Measurements from ENCODE around the gene PHYKPL. TPM values are rescaled to one million over a fixed set of nuclear protein-coding genes. Genes with fewer than 3 reads are reported as not detected.

Gene PHYKPL
- total and polyA plus RNA-seq, 2 of the 8 experiments (the other 6 are each of a cell fraction or from before 2014, with no cell fraction given), result 25.1 to 32.1 TPM

DNA sequence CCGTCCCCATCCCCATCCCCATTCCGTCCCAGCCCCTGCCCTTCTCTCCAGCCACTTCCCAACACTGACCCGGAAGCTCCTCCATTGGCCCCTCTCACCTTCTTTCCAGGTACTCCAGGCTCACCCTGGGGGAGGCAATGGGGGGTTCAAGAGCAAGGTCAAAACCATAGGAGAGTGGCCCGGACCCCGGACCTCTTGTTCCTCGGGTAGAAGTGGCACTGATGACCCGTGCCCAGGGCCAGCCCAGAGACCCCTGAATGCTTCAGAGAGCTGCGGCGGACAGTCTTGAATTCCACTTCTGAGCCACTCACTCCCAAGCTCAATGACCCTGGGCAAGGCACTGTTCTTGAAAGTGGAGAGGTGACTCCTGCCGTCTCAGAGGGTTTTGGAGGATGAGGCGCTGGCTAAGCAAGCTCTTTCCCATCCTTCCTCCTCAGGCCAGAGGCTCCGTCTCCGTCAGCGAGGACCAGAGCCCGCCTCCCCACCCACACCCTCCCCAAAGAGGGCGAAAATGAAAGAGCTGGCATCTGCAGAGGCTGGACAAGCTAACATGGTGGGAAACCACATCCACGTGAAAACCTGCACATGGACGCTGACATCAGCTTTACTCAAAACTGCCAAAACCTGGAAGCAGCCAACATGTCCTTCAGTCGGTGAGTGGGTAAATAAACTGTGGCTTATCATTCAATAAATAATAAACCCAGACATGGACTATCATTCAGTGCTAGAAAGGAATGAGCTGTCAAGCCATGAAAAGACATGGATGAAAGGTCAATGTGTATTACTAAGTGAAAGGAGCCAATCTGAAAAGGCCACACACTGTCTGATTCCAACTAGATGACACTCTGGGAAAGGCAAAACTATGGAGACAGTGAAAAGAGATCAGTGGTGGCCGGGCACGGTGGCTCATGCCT lies 27.3 kb upstream of the PHYKPL start:
- H3K36me3 ChIP-seq (ENCODE audit: control insufficient read depth in 2 of 4, insufficient read depth in 4 of 4, low read length in 3 of 4), result no peaks in the 10 kb centered on the region
- no peak overlapping the region for H2BK20ac ChIP-seq (ENCODE audit: low read length)
- no peak overlapping the region for H2BK5ac ChIP-seq (ENCODE audit: low read depth, low read length)
- H2BK12ac ChIP-seq (ENCODE audit: low read depth, low read length), result no peak overlapping the region
- no peak overlapping the region for H3K23ac ChIP-seq (ENCODE audit: insufficient read length)
- no peaks in the 10 kb centered on the region for H3K79me1 ChIP-seq (ENCODE audit: low read depth, low read length)
- peaks cover 0 to 3% (median under 1%) of the 10 kb centered on the region in 4 experiments; a peak in 3 of 7 replicates for H3K4me1 ChIP-seq (replicated peaks in 1 of 4; ENCODE audit: control insufficient read depth in 3 of 4, insufficient read depth in 4 of 4, low read length in 3 of 4)
- no peak overlapping the region for H3K4me2 ChIP-seq (ENCODE audit: insufficient read depth in 1 of 2, low read depth in 2 of 2, low read length in 2 of 2)
- no peaks in the 10 kb centered on the region for H3K79me2 ChIP-seq (ENCODE audit: control insufficient read depth in 1 of 2, insufficient read depth in 2 of 2, low read length in 2 of 2)
- no peak for TF ChIP-seq GABPA (IDR thresholded peaks at IDR 0.05; ENCODE audit: borderline replicate concordance, insufficient read depth, low read length)
- no peak for TF ChIP-seq RFX5 (IDR thresholded peaks at IDR 0.05; ENCODE audit: borderline replicate concordance, low read depth, low read length)
- TF ChIP-seq YY1 (IDR thresholded peaks at IDR 0.05; ENCODE audit: low read depth, low read length), result no peak
- TF ChIP-seq SUZ12 (IDR thresholded peaks at IDR 0.05; ENCODE audit: low read length), result no peak
- TF ChIP-seq, protein P1, sequence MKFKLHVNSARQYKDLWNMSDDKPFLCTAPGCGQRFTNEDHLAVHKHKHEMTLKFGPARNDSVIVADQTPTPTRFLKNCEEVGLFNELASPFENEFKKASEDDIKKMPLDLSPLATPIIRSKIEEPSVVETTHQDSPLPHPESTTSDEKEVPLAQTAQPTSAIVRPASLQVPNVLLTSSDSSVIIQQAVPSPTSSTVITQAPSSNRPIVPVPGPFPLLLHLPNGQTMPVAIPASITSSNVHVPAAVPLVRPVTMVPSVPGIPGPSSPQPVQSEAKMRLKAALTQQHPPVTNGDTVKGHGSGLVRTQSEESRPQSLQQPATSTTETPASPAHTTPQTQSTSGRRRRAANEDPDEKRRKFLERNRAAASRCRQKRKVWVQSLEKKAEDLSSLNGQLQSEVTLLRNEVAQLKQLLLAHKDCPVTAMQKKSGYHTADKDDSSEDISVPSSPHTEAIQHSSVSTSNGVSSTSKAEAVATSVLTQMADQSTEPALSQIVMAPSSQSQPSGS (IDR thresholded peaks at IDR 0.05; ENCODE audit: low read length), result no peak
- no peak overlapping the region for H3K56ac ChIP-seq (replicated peaks; ENCODE audit: insufficient read length, low read depth, low read length)
- no peaks in the 10 kb centered on the region; a peak in 1 of 7 replicates for H3K27me3 ChIP-seq (replicated peaks in 1 of 4; ENCODE audit: control insufficient read depth in 3 of 4, extremely low read depth in 1 of 4, insufficient read depth in 3 of 4, low read length in 3 of 4)
- no peaks in the 10 kb centered on the region for H3K23me2 ChIP-seq (ENCODE audit: low read depth, low read length)
- no peak overlapping the region for H4K91ac ChIP-seq (replicated peaks; ENCODE audit: insufficient read length, low read length)
- no peak overlapping the region for H2BK15ac ChIP-seq (ENCODE audit: low read length)
- H3K14ac ChIP-seq (ENCODE audit: insufficient read length), result no peak overlapping the region
- WGBS, 2 experiments (ENCODE audit: extremely low coverage in 1 of 2, insufficient coverage in 1 of 2, insufficient read length in 1 of 2, insufficient replicate concordance in 2 of 2, low coverage in 1 of 2, low lambda C conversion rate in 2 of 2, missing lambda C conversion rate in 1 of 2), result 94% methylated on average over 20 of the region's 21 CpGs; no CpG with 5 or more reads in 1 of the 2 experiments
- no peak overlapping the region for H2AFZ ChIP-seq (ENCODE audit: low read length)
- no peak overlapping the region for H2AK5ac ChIP-seq (ENCODE audit: low read depth, low read length)
- H4K20me1 ChIP-seq (replicated peaks in 1 of 2; ENCODE audit: control insufficient read depth in 1 of 2, insufficient read depth in 2 of 2, low read length in 2 of 2), result no peaks in the 10 kb centered on the region
- no peak overlapping the region for H3K18ac ChIP-seq (ENCODE audit: extremely low read depth, low read length)
- no peak for FAIRE-seq
- no peaks in the 10 kb centered on the region for H3K9me3 ChIP-seq (ENCODE audit: insufficient read depth in 2 of 2, low read depth in 1 of 2, low read length in 1 of 2)
- CTCF ChIA-PET (ENCODE audit: partially characterized antibody), result interaction anchor here (0.7 to 1.9 kb wide), 4 partner anchors 20 to 1202 kb away, joined by 3 to 7 read pairs (median 4); no protein-coding TSS in a partner anchor
- no peak overlapping the region for H3K4ac ChIP-seq (replicated peaks; ENCODE audit: insufficient read length, low read depth, low read length)
- no peak overlapping the region for H4K5ac ChIP-seq (ENCODE audit: insufficient read length, low read depth, low read length)
- POLR2A ChIA-PET (ENCODE audit: partially characterized antibody), result no interaction called here
- no peak overlapping the region for H3K4me3 ChIP-seq (ENCODE audit: extremely low read depth in 1 of 4, insufficient read depth in 2 of 4, low read depth in 3 of 4, low read length in 4 of 4)
- H3K9ac ChIP-seq (replicated peaks in 1 of 4; ENCODE audit: extremely low read depth in 1 of 4, low read depth in 3 of 4, low read length in 3 of 4), result no peak overlapping the region
- H2BK120ac ChIP-seq (replicated peaks; ENCODE audit: low read depth, low read length), result no peak overlapping the region
- 0 out of 2 replicates have a peak overlapping the region, but pooled peaks have one; percentile 11 for H4K8ac ChIP-seq (ENCODE audit: extremely low read depth, insufficient read depth, low read length)
- DNase-seq (ENCODE audit: low read depth in 1 of 2, low spot score in 2 of 2), result no peak
- no peak overlapping the region for H3K27ac ChIP-seq (ENCODE audit: low read depth, low read length)
